Chondrocyte (in vitro differentiated cells): ENCODE measurements around the gene NUP42. TPM values are rescaled to one million over a fixed set of nuclear protein-coding genes. Genes with fewer than 3 reads are reported as not detected.

ENCODE experiments used
- DNase-seq: peaks from one replicate; pipeline ENCODE4 v3.0.0; 2021; ENCODE audit warnings: mixed read lengths, low spot score
- H3K27ac Mint-ChIP-seq: one replicate; pipeline ENCODE4 v1.8.0; 2021; ENCODE audit warnings: mild to moderate bottlenecking, moderate library complexity, mixed read lengths; ENCODE audit not compliant: unreplicated experiment
- H3K27me3 Mint-ChIP-seq: 2 replicates; pipeline ENCODE4 v1.8.0; 2021; ENCODE audit warnings: low read depth, mixed read lengths
- H3K36me3 Mint-ChIP-seq: 2 replicates; pipeline ENCODE4 v1.8.0; 2021; ENCODE audit warnings: low read depth, mixed read lengths
- H3K4me1 Mint-ChIP-seq: 2 replicates; pipeline ENCODE4 v1.8.0; 2021; ENCODE audit warnings: low read depth, mild to moderate bottlenecking, mixed read lengths
- H3K4me3 Mint-ChIP-seq: one replicate; pipeline ENCODE4 v1.8.0; 2021; ENCODE audit warnings: mild to moderate bottlenecking, moderate library complexity, mixed read lengths; ENCODE audit not compliant: unreplicated experiment
- H3K9me3 Mint-ChIP-seq: 2 replicates; pipeline ENCODE4 v1.8.0; 2021; ENCODE audit warnings: low read depth, mixed read lengths
- CTCF ChIP-seq: fragments of 200-600 bp; sonication (generic); IDR thresholded peaks from 2 replicates; pipeline ENCODE4 v1.5.0; 2021; ENCODE audit warnings: antibody characterized with exemption, mild to moderate bottlenecking, moderate library complexity
- total RNA-seq: library from RNA; stranded (reverse); gene quantifications from 3 replicates; pipeline ENCODE4 v1.2.1, GENCODE V29; 2021

Gene NUP42
- total RNA-seq, 1 donor from 2014 or later, result 22.4 TPM

GRCh38 chr7:23213755-23214154, 31.9 kb downstream of the NUP42 start:
- Mint-ChIP-seq H3K27me3 (no peaks in the 10 kb centered on the region), H3K36me3 (no peaks in the 10 kb centered on the region), H3K4me3 (no peak overlapping the region), H3K27ac (no peak overlapping the region), H3K9me3 (no peaks in the 10 kb centered on the region), H3K4me1 (peaks cover 7% of the 10 kb centered on the region)
- DNase-seq, result no peak
- no peak for TF ChIP-seq CTCF

- TF ChIP-seq CTCF, result no peak
- no peak overlapping the region for H3K4me3 Mint-ChIP-seq
- H3K27me3 Mint-ChIP-seq, result no peaks in the 10 kb centered on the region
Observed at GRCh38 chr7:23214423-23214822, 32.6 kb downstream of the NUP42 start.

GRCh38 chr7:23214938-23215337, 33.1 kb downstream of the NUP42 start:
- Mint-ChIP-seq H3K4me1 (peaks cover 8% of the 10 kb centered on the region), H3K27me3 (no peaks in the 10 kb centered on the region), H3K4me3 (no peak overlapping the region), H3K36me3 (no peaks in the 10 kb centered on the region), H3K27ac (no peak overlapping the region), H3K9me3 (no peaks in the 10 kb centered on the region)
- no peak for TF ChIP-seq CTCF
- no peak for DNase-seq

More at GRCh38 chr7:23214423-23214822, 32.6 kb downstream of the NUP42 start:
- H3K27ac Mint-ChIP-seq, result no peak overlapping the region
- H3K4me1 Mint-ChIP-seq, result peaks cover 8% of the 10 kb centered on the region
- DNase-seq, result no peak
- no peaks in the 10 kb centered on the region for H3K9me3 Mint-ChIP-seq
- H3K36me3 Mint-ChIP-seq, result no peaks in the 10 kb centered on the region

GRCh38 chr7:23216021-23216420, 34.2 kb downstream of the NUP42 start:
- DNase-seq, result no peak
- Mint-ChIP-seq H3K9me3 (no peaks in the 10 kb centered on the region), H3K4me1 (peaks cover 8% of the 10 kb centered on the region), H3K36me3 (no peaks in the 10 kb centered on the region), H3K27ac (no peak overlapping the region), H3K27me3 (no peaks in the 10 kb centered on the region), H3K4me3 (no peak overlapping the region)
- no peak for TF ChIP-seq CTCF

- Mint-ChIP-seq H3K36me3 (no peaks in the 10 kb centered on the region), H3K4me1 (peaks cover 8% of the 10 kb centered on the region), H3K4me3 (no peak overlapping the region), H3K27me3 (no peaks in the 10 kb centered on the region), H3K27ac (no peak overlapping the region), H3K9me3 (no peaks in the 10 kb centered on the region)
- DNase-seq, result no peak
- no peak for TF ChIP-seq CTCF
Observed at GRCh38 chr7:23218196-23218595, 36.3 kb downstream of the NUP42 start.
